Measurements from ENCODE around the gene TRPV4. TPM values are rescaled to one million over a fixed set of nuclear protein-coding genes. Genes with fewer than 3 reads are reported as not detected.

TRPV4 gene
- total RNA-seq, 2 experiments from 2014 or later = not detected

GRCh38 chr12:109875572-109876131 lies 42.5 kb upstream of the TRPV4 start:
- no peak for TF ChIP-seq CTCF (IDR thresholded peaks at IDR 0.05)
- no peak for DNase-seq
- H3K27me3 Mint-ChIP-seq = no peaks in the 10 kb centered on the region
- Histone ChIP-seq H3K4me1 (ENCODE audit: insufficient read depth, low read length) (peaks cover 31% of the 10 kb centered on the region), H3K36me3 (ENCODE audit: insufficient read depth, low read length) (peaks cover 10% of the 10 kb centered on the region), H3K9me3 (ENCODE audit: control insufficient read depth in 1 of 2, insufficient read depth in 1 of 2, low read length in 2 of 2) (no peaks in the 10 kb centered on the region), H3K4me3 (ENCODE audit: low read length) (no peak overlapping the region), H3K27ac (ENCODE audit: low read depth in 1 of 2, low read length in 2 of 2) (no peak overlapping the region), H3K27me3 (ENCODE audit: control insufficient read depth in 1 of 2, insufficient read depth in 2 of 2, low read length in 2 of 2) (no peaks in the 10 kb centered on the region)
- no peak for ATAC-seq (ENCODE audit: poor library complexity)
- H3K4me3 Mint-ChIP-seq = peak overlapping the region; percentile 13
- intact Hi-C loops (cut with DNase I, micrococcal nuclease) = loop anchor here in 1 of 2 experiments (5.0 kb wide), 2 partner anchors 298 to 407 kb away; partner anchors contain the start of gene ATP2A2
- CTCF ChIA-PET = interaction anchor here (0.5 kb wide), 1 partner anchor 388 kb away, joined by 3 read pairs; no protein-coding TSS in a partner anchor
- POLR2A ChIA-PET = no interaction called here
- peaks cover 62% of the 10 kb centered on the region for H3K4me1 Mint-ChIP-seq (ENCODE audit: low read depth)
- peaks cover 27% of the 10 kb centered on the region for H3K36me3 Mint-ChIP-seq (ENCODE audit: low read depth)
- H3K27ac Mint-ChIP-seq = no peak overlapping the region
- H3K9me3 Mint-ChIP-seq = no peaks in the 10 kb centered on the region

- Mint-ChIP-seq H3K4me1 (ENCODE audit: low read depth) (peaks cover 48% of the 10 kb centered on the region), H3K27ac (no peak overlapping the region), H3K9me3 (no peaks in the 10 kb centered on the region), H3K27me3 (no peaks in the 10 kb centered on the region), H3K4me3 (no peak overlapping the region), H3K36me3 (ENCODE audit: low read depth) (peaks cover 30% of the 10 kb centered on the region)
- ATAC-seq (ENCODE audit: poor library complexity) (no peak), DNase-seq (no peak)
- TF ChIP-seq CTCF (IDR thresholded peaks at IDR 0.05) = no peak
- no peak overlapping the region for H3K27ac ChIP-seq (ENCODE audit: low read depth in 1 of 2, low read length in 2 of 2)
- ChIA-PET POLR2A (no interaction called here), CTCF (interaction anchor here (1.1 kb wide), 1 partner anchor 21 kb away, joined by 3 read pairs; no protein-coding TSS in a partner anchor)
- H3K4me1 ChIP-seq (ENCODE audit: insufficient read depth, low read length) = peaks cover 15% of the 10 kb centered on the region
- no peak overlapping the region for H3K4me3 ChIP-seq (ENCODE audit: low read length)
- H3K36me3 ChIP-seq (ENCODE audit: insufficient read depth, low read length) = peaks cover 10% of the 10 kb centered on the region
- intact Hi-C loops (cut with DNase I, micrococcal nuclease) = no loop called here
- no peaks in the 10 kb centered on the region for H3K9me3 ChIP-seq (ENCODE audit: control insufficient read depth in 1 of 2, insufficient read depth in 1 of 2, low read length in 2 of 2)
- no peaks in the 10 kb centered on the region for H3K27me3 ChIP-seq (ENCODE audit: control insufficient read depth in 1 of 2, insufficient read depth in 2 of 2, low read length in 2 of 2)
Measured at GRCh38 chr12:109873653-109874052, 40.5 kb upstream of the TRPV4 start.

- Mint-ChIP-seq H3K4me1 (ENCODE audit: low read depth) (peaks cover 36% of the 10 kb centered on the region), H3K4me3 (no peak overlapping the region), H3K9me3 (no peaks in the 10 kb centered on the region), H3K27ac (no peak overlapping the region), H3K36me3 (ENCODE audit: low read depth) (peaks cover 30% of the 10 kb centered on the region), H3K27me3 (no peaks in the 10 kb centered on the region)
- no peak for ATAC-seq (ENCODE audit: poor library complexity)
- DNase-seq = no peak
- no peak for TF ChIP-seq CTCF (IDR thresholded peaks at IDR 0.05)
- ChIA-PET POLR2A (no interaction called here), CTCF (no interaction called here)
- peaks cover 1% of the 10 kb centered on the region for H3K4me1 ChIP-seq (ENCODE audit: insufficient read depth, low read length)
- no peak overlapping the region for H3K27ac ChIP-seq (ENCODE audit: low read depth in 1 of 2, low read length in 2 of 2)
- no peaks in the 10 kb centered on the region for H3K27me3 ChIP-seq (ENCODE audit: control insufficient read depth in 1 of 2, insufficient read depth in 2 of 2, low read length in 2 of 2)
- H3K36me3 ChIP-seq (ENCODE audit: insufficient read depth, low read length) = peaks cover 10% of the 10 kb centered on the region
- no peaks in the 10 kb centered on the region for H3K9me3 ChIP-seq (ENCODE audit: control insufficient read depth in 1 of 2, insufficient read depth in 1 of 2, low read length in 2 of 2)
- no peak overlapping the region for H3K4me3 ChIP-seq (ENCODE audit: low read length)
- intact Hi-C loops (cut with DNase I, micrococcal nuclease) = no loop called here
Measured at GRCh38 chr12:109871668-109872314, 38.6 kb upstream of the TRPV4 start.

Measured in CD4-positive, alpha-beta T cell (primary cell).